Measurements from ENCODE around the gene INPP5J. TPM values are rescaled to one million over a fixed set of nuclear protein-coding genes. Genes with fewer than 3 reads are reported as not detected.
"Not testable (repeated sequence)": the region's sequence is repeated elsewhere in the genome, so short reads cannot be mapped to it uniquely, and the experiment has no call there.

Gene INPP5J
- total and polyA plus RNA-seq, 9 of the 15 experiments (the other 6 are each of a cell fraction or from before 2014, with no cell fraction given), result 0.10 to 6.3 (median 4.8) TPM

DNA sequence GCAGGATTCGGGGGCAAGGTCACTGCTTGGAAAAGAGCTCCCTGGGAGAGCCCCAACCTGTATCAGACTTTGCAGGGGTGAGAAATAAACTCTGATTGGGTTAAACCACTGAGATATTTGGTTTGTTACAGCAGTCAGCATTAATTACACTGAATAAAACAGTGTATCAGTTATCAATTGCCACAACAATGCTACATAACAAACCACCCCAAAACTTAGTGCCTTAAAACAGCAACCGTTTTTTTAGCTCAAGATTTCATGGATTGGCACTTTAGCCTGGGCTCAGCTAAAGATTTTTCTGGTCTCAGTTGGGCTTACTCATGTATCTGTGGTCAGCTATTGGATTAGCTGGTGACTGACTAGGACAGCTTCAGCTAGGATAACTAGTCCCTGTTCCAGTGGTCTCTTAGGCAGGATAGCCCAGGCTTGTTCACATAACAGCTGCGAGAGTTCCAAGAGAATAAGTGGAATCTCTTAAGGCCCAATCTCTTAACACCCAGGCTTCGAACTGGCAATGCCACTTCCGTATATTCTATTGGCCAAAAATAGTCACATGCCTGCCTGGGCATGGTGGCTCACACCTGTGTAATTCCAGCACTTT is 49.1 kb upstream of the INPP5J start:
- ATAC-seq; in situ Hi-C loops (cut with MboI); H3K36me3 ChIP-seq (ENCODE audit: control insufficient read depth, insufficient read depth, low read length); H4K20me1 ChIP-seq (replicated peaks; ENCODE audit: control insufficient read depth, insufficient read depth, low read length); intact Hi-C loops (cut with micrococcal nuclease); H3K79me2 ChIP-seq (ENCODE audit: control insufficient read depth, insufficient read depth, low read length); H3K4me1 ChIP-seq (replicated peaks in 1 of 2; ENCODE audit: control insufficient read depth in 2 of 2, insufficient read depth in 2 of 2, low read length in 2 of 2); H3K4me2 ChIP-seq (ENCODE audit: insufficient read depth, low read length); H3K9me3 ChIP-seq (replicated peaks; ENCODE audit: control insufficient read depth, insufficient read depth, low read depth, low read length); FAIRE-seq; H3K27ac ChIP-seq (ENCODE audit: extremely low read depth, low read depth, low read length); DNase-seq (ENCODE audit: extremely low read depth in 1 of 4, low spot score in 3 of 4); H3K9me1 ChIP-seq (ENCODE audit: control insufficient read depth, insufficient read depth, low read length); H3K27me3 ChIP-seq (ENCODE audit: control insufficient read depth in 2 of 2, insufficient read depth in 2 of 2, low read length in 2 of 2); H3K4me3 ChIP-seq; BruUV-seq (replicated peaks); H3K9ac ChIP-seq (ENCODE audit: insufficient read depth in 1 of 2, low read depth in 2 of 2, low read length in 2 of 2); H2AFZ ChIP-seq (ENCODE audit: low read depth, low read length); CTCF ChIA-PET (ENCODE audit: low intra/inter-chr PET ratio): not testable (repeated sequence)
- POLR2A ChIA-PET, result interaction anchor here (0.6 kb wide), 1 partner anchor 861 kb away, joined by 4 read pairs; no protein-coding TSS in a partner anchor
- 89% methylated on average over 4 of the region's 5 CpGs for WGBS (ENCODE audit: insufficient coverage, low coverage, missing lambda C conversion rate)

DNA sequence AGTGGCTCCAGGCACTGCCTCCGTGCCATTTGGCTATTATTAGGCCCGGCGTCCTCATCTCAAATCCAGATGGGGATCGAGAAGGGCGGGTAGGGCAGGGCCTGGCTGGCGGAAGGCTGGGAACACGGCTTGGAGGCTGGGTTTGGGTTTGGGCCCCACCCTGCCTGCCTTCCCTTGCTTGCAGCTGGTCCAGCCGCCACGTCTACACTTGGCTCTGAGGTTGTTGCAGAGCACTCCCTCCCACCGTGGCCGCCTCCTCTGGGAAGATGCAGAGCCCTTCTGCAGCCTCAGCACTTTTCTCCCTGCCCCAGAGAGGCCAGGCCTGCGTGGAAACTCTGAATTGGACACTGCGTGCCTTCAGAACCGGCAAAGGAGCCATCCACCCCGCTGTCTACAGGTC is 46.8 kb upstream of the INPP5J start:
- BruUV-seq (replicated peaks), result no TSS peak
- 90% methylated on average over 6 of the region's 15 CpGs for WGBS (ENCODE audit: insufficient coverage, low coverage, missing lambda C conversion rate)
- intact Hi-C loops (cut with micrococcal nuclease) (no loop called here), in situ Hi-C loops (cut with MboI) (no loop called here)
- Histone ChIP-seq H3K27me3 (ENCODE audit: control insufficient read depth in 2 of 2, insufficient read depth in 2 of 2, low read length in 2 of 2) (no peaks in the 10 kb centered on the region), H3K79me2 (ENCODE audit: control insufficient read depth, insufficient read depth, low read length) (no peaks in the 10 kb centered on the region), H4K20me1 (replicated peaks; ENCODE audit: control insufficient read depth, insufficient read depth, low read length) (no peaks in the 10 kb centered on the region), H3K36me3 (ENCODE audit: control insufficient read depth, insufficient read depth, low read length) (no peaks in the 10 kb centered on the region), H2AFZ (ENCODE audit: low read depth, low read length) (no peak overlapping the region), H3K4me2 (ENCODE audit: insufficient read depth, low read length) (no peak overlapping the region), H3K27ac (ENCODE audit: extremely low read depth, low read depth, low read length) (no peak overlapping the region), H3K9me3 (replicated peaks; ENCODE audit: control insufficient read depth, insufficient read depth, low read depth, low read length) (no peaks in the 10 kb centered on the region), H3K4me3 (no peak overlapping the region), H3K9ac (ENCODE audit: insufficient read depth in 1 of 2, low read depth in 2 of 2, low read length in 2 of 2) (0 out of 4 replicates have a peak overlapping the region, but pooled peaks of 1 of the 2 experiments have one; percentile 17), H3K9me1 (ENCODE audit: control insufficient read depth, insufficient read depth, low read length) (no peaks in the 10 kb centered on the region), H3K4me1 (replicated peaks in 1 of 2; ENCODE audit: control insufficient read depth in 2 of 2, insufficient read depth in 2 of 2, low read length in 2 of 2) (peaks cover 3 to 6% of the 10 kb centered on the region in 2 experiments; a peak in 3 of 5 replicates)
- FAIRE-seq, result no peak
- ChIA-PET POLR2A (no interaction called here), CTCF (ENCODE audit: low intra/inter-chr PET ratio) (no interaction called here)
- ATAC-seq, result no peak
- TF ChIP-seq EHMT2 (IDR thresholded peaks at IDR 0.05) (no peak), ZNF316 (IDR thresholded peaks at IDR 0.05) (peak; percentile 26; the same call in 1 of the 2 replicates)
- no peak for DNase-seq (ENCODE audit: extremely low read depth in 1 of 4, low spot score in 3 of 4)
